Activated CD4-positive, alpha-beta T cell treated with anti-CD3 and anti-CD28 coated beads, Interleukin-2, amount 50 U/mL, for 4 hours (primary cell): ENCODE measurements around the gene CLNK.

ENCODE experiments used
- DNase-seq, 2 experiments: peaks; one replicate each; pipeline ENCODE4 v3.0.0-alpha.2; 2020

Gene CLNK

GRCh38 chr4:10698172-10698571 lies 13.6 kb upstream of the CLNK start:
- no peak for DNase-seq

- no peak for DNase-seq
Measured at GRCh38 chr4:10697086-10697485, 12.5 kb upstream of the CLNK start.

- no peak for DNase-seq
Measured at GRCh38 chr4:10696253-10696652, 11.7 kb upstream of the CLNK start.

- no peak for DNase-seq
Measured at GRCh38 chr4:10694828-10695209, 10.3 kb upstream of the CLNK start.

GRCh38 chr4:10694151-10694827 lies 9.7 kb upstream of the CLNK start:
- no peak for DNase-seq

GRCh38 chr4:10691651-10692050 lies 7.1 kb upstream of the CLNK start:
- no peak for DNase-seq

GRCh38 chr4:10690185-10690907 lies 5.8 kb upstream of the CLNK start:
- no peak for DNase-seq

GRCh38 chr4:10688846-10689245 lies 4.3 kb upstream of the CLNK start:
- no peak for DNase-seq

- DNase-seq = no peak
Measured at GRCh38 chr4:10688022-10688421, 3.5 kb upstream of the CLNK start.

GRCh38 chr4:10687526-10687925 lies 3.0 kb upstream of the CLNK start:
- no peak for DNase-seq

GRCh38 chr4:10682397-10682796 lies 2.2 kb downstream of the CLNK start:
- no peak for DNase-seq

GRCh38 chr4:10677796-10678497 lies 6.6 kb downstream of the CLNK start:
- DNase-seq = no peak

- DNase-seq = no peak
Measured at GRCh38 chr4:10673817-10674369, 10.7 kb downstream of the CLNK start.

- DNase-seq = no peak
Measured at GRCh38 chr4:10672379-10672778, 12.2 kb downstream of the CLNK start.

GRCh38 chr4:10671799-10672198 lies 12.8 kb downstream of the CLNK start:
- DNase-seq = no peak

GRCh38 chr4:10671366-10671765 lies 13.2 kb downstream of the CLNK start:
- no peak for DNase-seq

- DNase-seq = no peak
Measured at GRCh38 chr4:10670321-10670720, 14.2 kb downstream of the CLNK start.

- no peak for DNase-seq
Measured at GRCh38 chr4:10667701-10668326, 16.8 kb downstream of the CLNK start.

GRCh38 chr4:10666616-10667015 lies 18.0 kb downstream of the CLNK start:
- no peak for DNase-seq

GRCh38 chr4:10664408-10664807 lies 20.2 kb downstream of the CLNK start:
- no peak for DNase-seq

GRCh38 chr4:10662937-10663336 lies 21.6 kb downstream of the CLNK start:
- no peak for DNase-seq

- DNase-seq = no peak
Measured at GRCh38 chr4:10661047-10661446, 23.5 kb downstream of the CLNK start.

GRCh38 chr4:10659251-10659650 lies 25.3 kb downstream of the CLNK start:
- no peak for DNase-seq
